PFSK-1 (cell line): ENCODE data around the gene DGKI.

Experiments
- FOXP2 ChIP-seq: optimal IDR thresholded peaks from 2 replicates; pipeline ENCODE3; 2011; ENCODE audit warnings: borderline replicate concordance, control low read depth, inconsistent platforms; ENCODE audit not compliant: insufficient read depth; ENCODE audit errors: extremely low read length, extremely low read depth
- POLR2AphosphoS5 ChIP-seq: IDR thresholded peaks from 2 replicates; pipeline ENCODE4 v1.6.1; 2012; ENCODE audit warnings: low read depth, mild to moderate bottlenecking, control low read depth, low read length, moderate library complexity
- SIN3A ChIP-seq: IDR thresholded peaks from 2 replicates; pipeline ENCODE4 v1.6.1; 2012; ENCODE audit warnings: mild to moderate bottlenecking, low read length, moderate library complexity, borderline replicate concordance; ENCODE audit not compliant: insufficient read depth
- TAF1 ChIP-seq: IDR thresholded peaks from 2 replicates; pipeline ENCODE4 v1.6.1; 2012; ENCODE audit warnings: low read length, control low read depth, borderline replicate concordance; ENCODE audit not compliant: insufficient read depth
- TF ChIP-seq, protein P1 (sequence below), 2 experiments: IDR thresholded peaks; 2 replicates each; pipeline versions ENCODE4 v1.6.1 to v1.8.0; 2011 to 2012; ENCODE audit warnings: low read depth in 2 of 2, low read length in 2 of 2, control low read depth in 1 of 2, inconsistent platforms in 1 of 2, mild to moderate bottlenecking in 1 of 2, moderate library complexity in 1 of 2; ENCODE audit not compliant: insufficient read depth in 1 of 2

Gene DGKI

GRCh38 chr7:137747359-137748031, 99.3 kb downstream of the DGKI start:
- TF ChIP-seq, protein P1, sequence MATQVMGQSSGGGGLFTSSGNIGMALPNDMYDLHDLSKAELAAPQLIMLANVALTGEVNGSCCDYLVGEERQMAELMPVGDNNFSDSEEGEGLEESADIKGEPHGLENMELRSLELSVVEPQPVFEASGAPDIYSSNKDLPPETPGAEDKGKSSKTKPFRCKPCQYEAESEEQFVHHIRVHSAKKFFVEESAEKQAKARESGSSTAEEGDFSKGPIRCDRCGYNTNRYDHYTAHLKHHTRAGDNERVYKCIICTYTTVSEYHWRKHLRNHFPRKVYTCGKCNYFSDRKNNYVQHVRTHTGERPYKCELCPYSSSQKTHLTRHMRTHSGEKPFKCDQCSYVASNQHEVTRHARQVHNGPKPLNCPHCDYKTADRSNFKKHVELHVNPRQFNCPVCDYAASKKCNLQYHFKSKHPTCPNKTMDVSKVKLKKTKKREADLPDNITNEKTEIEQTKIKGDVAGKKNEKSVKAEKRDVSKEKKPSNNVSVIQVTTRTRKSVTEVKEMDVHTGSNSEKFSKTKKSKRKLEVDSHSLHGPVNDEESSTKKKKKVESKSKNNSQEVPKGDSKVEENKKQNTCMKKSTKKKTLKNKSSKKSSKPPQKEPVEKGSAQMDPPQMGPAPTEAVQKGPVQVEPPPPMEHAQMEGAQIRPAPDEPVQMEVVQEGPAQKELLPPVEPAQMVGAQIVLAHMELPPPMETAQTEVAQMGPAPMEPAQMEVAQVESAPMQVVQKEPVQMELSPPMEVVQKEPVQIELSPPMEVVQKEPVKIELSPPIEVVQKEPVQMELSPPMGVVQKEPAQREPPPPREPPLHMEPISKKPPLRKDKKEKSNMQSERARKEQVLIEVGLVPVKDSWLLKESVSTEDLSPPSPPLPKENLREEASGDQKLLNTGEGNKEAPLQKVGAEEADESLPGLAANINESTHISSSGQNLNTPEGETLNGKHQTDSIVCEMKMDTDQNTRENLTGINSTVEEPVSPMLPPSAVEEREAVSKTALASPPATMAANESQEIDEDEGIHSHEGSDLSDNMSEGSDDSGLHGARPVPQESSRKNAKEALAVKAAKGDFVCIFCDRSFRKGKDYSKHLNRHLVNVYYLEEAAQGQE (IDR thresholded peaks at IDR 0.05; ENCODE audit: insufficient read depth in 1 of 2, low read depth in 2 of 2, low read length in 2 of 2), result no peak
- TF ChIP-seq TAF1, result no peak
- TF ChIP-seq POLR2AphosphoS5, result no peak
- no peak for TF ChIP-seq SIN3A
- TF ChIP-seq FOXP2, result no peak

- TF ChIP-seq POLR2AphosphoS5 (no peak), TAF1 (no peak), SIN3A (no peak), FOXP2 (no peak)
- TF ChIP-seq, protein P1 (IDR thresholded peaks at IDR 0.05; ENCODE audit: insufficient read depth in 1 of 2, low read depth in 2 of 2, low read length in 2 of 2), result no peak
Measured at GRCh38 chr7:137743021-137743420, 103.8 kb downstream of the DGKI start.

DNA sequence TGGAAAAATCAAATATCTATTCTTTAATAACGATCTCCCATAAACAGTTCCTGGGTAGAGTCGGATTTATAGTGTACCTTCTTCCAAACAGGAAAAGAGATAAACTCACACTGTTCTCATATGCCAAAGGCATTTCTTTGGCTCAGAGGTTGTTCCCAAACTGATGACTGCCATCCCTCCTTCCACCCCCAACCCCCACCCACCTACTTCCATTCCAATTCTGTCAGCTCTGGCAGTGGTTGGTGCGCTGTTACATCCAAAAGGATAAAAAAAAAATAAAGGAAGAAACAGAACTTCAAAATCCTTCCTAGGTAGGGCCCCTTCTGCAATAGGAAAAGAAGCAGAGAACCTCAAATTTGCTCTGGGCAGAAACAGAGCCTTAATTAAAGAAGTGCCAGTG, 104.7 kb downstream of the DGKI start:
- TF ChIP-seq POLR2AphosphoS5, result no peak
- no peak for TF ChIP-seq FOXP2
- no peak for TF ChIP-seq TAF1
- TF ChIP-seq SIN3A, result no peak
- TF ChIP-seq, protein P1 (IDR thresholded peaks at IDR 0.05; ENCODE audit: insufficient read depth in 1 of 2, low read depth in 2 of 2, low read length in 2 of 2), result no peak

DNA sequence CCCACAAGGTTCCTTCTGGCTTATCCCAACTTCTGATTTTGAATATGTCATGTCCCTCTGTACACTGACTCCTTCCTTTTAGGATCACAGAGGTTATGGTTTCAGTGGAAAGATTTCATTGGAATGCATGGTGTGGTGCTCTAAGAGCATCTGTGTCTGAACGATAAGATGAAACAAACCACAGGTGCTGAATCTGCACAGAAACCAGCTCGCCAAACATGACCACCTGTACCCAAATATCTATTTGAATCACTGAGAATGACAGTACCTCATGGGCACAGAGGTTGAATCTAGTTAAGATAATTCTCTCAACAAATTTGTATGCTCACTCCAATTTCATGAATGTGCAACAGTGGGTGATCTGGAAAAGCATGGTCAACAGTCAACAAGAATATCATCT, 105.3 kb downstream of the DGKI start:
- TF ChIP-seq TAF1 (no peak), POLR2AphosphoS5 (no peak), SIN3A (no peak), FOXP2 (no peak)
- TF ChIP-seq, protein P1 (IDR thresholded peaks at IDR 0.05; ENCODE audit: insufficient read depth in 1 of 2, low read depth in 2 of 2, low read length in 2 of 2), result no peak

- TF ChIP-seq POLR2AphosphoS5 (no peak), TAF1 (no peak), FOXP2 (no peak), SIN3A (no peak)
- TF ChIP-seq, protein P1 (IDR thresholded peaks at IDR 0.05; ENCODE audit: insufficient read depth in 1 of 2, low read depth in 2 of 2, low read length in 2 of 2), result no peak
Measured at GRCh38 chr7:137734221-137734620, 112.6 kb downstream of the DGKI start.
